ENCODE data around the gene IL25. TPM values are rescaled to one million over a fixed set of nuclear protein-coding genes. Genes with fewer than 3 reads are reported as not detected.
"Not testable (repeated sequence)": the region's sequence is repeated elsewhere in the genome, so short reads cannot be mapped to it uniquely, and the experiment has no call there.

The IL25 gene
- polyA plus RNA-seq, 2 of the 4 experiments (the other 2 are of a cell fraction), result not detected

DNA sequence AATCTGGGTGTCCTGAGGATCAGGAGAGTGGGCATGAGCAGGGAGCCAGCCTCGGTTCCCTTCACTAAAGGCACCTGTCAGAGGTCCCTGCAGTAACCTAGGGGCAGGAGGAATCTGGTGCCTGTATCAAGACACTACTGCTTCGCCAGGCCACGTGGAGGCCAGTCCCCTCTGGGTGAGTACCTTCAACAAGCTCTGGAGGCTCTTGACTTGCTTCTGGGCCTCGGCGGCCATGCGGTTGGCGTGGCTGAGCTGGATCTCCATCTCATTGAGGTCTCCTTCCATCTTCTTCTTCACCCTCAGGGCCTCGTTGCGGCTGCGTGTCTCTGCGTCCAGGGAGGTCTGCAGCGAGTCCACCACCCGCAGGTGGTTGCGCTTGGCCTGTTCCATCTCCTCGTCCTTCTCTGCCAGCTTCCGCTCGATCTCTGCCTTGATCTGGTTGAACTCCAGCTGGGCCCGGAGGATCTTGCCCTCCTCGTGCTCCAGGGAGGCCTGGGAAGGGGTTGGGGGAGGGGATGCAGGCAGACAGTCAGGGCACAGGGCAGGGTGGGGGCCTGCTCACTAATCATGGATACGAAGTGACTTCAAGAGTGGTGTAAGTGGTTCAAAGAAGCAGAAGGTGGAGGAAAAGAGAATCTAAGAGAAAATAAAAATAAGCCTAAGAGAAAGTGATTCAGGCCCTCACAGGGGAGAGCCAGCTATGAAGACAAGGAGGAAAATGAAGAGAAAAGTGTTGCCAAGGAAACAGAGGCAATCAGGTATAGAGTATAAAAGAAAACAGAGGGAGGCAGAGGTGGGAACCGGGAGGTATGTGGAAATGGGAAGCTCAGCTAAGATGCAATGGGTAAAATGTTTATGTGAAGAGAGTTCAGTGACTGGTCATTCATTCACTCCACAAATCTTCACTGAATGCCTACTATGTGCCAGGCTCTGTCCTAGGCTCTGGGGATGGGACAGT lies 43.5 kb downstream of the IL25 start:
- Histone ChIP-seq H3K4me2 (no peak overlapping the region), H3K27ac (no peak overlapping the region), H3K4me3 (no peak overlapping the region), H3K4me1 (no peaks in the 10 kb centered on the region), H3K9me3 (no peaks in the 10 kb centered on the region)
- WGBS (ENCODE audit: missing lambda C conversion rate), result 65% methylated on average over 18 of the region's 21 CpGs
- TF ChIP-seq CBX8 (IDR thresholded peaks at IDR 0.05), result no peak
- TF ChIP-seq, protein P1, sequence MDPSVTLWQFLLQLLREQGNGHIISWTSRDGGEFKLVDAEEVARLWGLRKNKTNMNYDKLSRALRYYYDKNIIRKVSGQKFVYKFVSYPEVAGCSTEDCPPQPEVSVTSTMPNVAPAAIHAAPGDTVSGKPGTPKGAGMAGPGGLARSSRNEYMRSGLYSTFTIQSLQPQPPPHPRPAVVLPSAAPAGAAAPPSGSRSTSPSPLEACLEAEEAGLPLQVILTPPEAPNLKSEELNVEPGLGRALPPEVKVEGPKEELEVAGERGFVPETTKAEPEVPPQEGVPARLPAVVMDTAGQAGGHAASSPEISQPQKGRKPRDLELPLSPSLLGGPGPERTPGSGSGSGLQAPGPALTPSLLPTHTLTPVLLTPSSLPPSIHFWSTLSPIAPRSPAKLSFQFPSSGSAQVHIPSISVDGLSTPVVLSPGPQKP (IDR thresholded peaks at IDR 0.05; ENCODE audit: low read depth, low read length), result no peak
- TF ChIP-seq, protein P2, sequence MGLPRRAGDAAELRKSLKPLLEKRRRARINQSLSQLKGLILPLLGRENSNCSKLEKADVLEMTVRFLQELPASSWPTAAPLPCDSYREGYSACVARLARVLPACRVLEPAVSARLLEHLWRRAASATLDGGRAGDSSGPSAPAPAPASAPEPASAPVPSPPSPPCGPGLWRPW (IDR thresholded peaks at IDR 0.05), result no peak
- POLR2A ChIA-PET, result no interaction called here
- FAIRE-seq (no peak), DNase-seq (ENCODE audit: low read depth in 1 of 2, low spot score in 1 of 2) (no peak), ATAC-seq (no peak)
- CTCF ChIA-PET, result interaction anchor here (1.3 to 1.4 kb wide), 2 partner anchors 13 to 89 kb away, joined by 3 read pairs; no protein-coding TSS in a partner anchor

DNA sequence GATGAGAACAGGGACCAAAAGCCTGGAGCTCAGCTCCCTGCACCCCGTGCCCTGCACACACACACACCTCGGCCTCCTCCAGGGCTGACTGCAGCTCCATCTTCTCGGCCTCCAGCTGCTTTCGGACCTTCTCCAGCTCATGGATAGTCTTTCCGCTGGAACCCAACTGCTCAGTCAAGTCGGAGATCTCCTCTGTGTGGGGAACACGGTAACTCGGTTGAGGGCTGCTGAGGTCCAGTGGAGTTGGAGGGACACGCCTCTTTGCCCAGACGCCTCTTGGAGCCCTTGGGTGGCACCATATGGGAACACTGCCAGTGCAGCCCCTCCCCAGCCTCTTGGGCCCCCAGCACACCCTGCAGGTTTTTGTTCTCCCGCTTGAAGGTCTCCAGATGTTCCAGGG lies 44.2 kb downstream of the IL25 start:
- H3K4me2 ChIP-seq, result no peak overlapping the region
- H3K4me1 ChIP-seq, result no peaks in the 10 kb centered on the region
- DNase-seq (ENCODE audit: low read depth in 1 of 2, low spot score in 1 of 2) (no peak), ATAC-seq (no peak), FAIRE-seq (no peak)
- H3K9me3 ChIP-seq, result no peaks in the 10 kb centered on the region
- no peak overlapping the region for H3K27ac ChIP-seq
- POLR2A ChIA-PET, result no interaction called here
- TF ChIP-seq NR3C1 (IDR thresholded peaks at IDR 0.05), result no peak
- TF ChIP-seq KDM1A (IDR thresholded peaks at IDR 0.05; ENCODE audit: low read depth), result no peak
- TF ChIP-seq, protein P2 (IDR thresholded peaks at IDR 0.05), result no peak
- H3K4me3 ChIP-seq, result no peak overlapping the region
- WGBS (ENCODE audit: missing lambda C conversion rate), result 53% methylated on average over 10 of the region's 11 CpGs
- CTCF ChIA-PET, result no interaction called here

DNA sequence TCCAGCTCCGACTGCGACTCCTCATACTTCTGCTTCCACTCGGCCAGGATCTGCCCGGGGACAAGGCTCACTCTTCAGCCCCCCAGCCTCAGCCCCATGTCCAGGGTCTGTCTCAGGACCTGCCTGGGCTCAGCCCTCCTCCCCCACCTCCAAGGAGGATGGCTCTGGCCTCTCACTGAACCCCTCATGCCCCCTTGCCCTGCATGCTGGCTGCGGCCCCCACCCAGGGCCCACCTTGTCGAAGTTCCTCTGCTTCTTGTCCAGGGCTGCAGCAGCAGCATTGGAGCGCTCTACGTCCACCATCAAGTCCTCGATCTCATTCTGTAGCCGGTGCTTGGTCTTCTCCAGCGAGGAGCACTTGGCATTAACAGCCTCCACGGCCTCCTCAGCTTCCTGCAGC lies 44.7 kb downstream of the IL25 start:
- H3K4me3 ChIP-seq; H3K4me2 ChIP-seq; H3K4me1 ChIP-seq; ATAC-seq; H3K9me3 ChIP-seq; POLR2A ChIA-PET; DNase-seq (ENCODE audit: low read depth in 1 of 2, low spot score in 1 of 2); CTCF ChIA-PET; H3K27ac ChIP-seq; FAIRE-seq: not testable (repeated sequence)
- 44% methylated on average over 10 of the region's 12 CpGs for WGBS (ENCODE audit: missing lambda C conversion rate)

DNA sequence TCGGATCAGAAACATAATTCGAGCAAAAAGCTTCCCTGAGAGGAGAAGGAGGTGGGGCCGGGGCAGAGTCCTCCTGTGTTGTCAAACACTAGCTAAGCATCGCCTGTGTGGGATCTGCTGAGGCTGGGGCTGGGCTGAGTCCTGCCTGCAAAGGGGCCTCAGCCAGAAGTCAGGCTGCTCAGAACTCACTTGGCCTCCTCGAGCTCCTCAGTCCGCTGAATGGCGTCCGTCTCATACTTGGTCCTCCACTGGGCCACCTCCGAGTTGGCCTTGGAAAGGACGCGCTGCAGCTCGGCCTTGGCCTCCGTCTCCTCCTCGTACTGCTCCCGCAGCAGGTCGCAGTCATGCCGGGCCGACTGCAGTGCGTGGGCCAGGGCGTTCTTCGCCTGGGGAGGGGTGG lies 45.4 kb downstream of the IL25 start:
- Histone ChIP-seq H3K9me3 (no peaks in the 10 kb centered on the region), H3K4me2 (no peak overlapping the region), H3K4me1 (no peaks in the 10 kb centered on the region), H3K4me3 (no peak overlapping the region), H3K27ac (no peak overlapping the region)
- FAIRE-seq, result no peak
- 67% methylated on average over 18 of the region's 21 CpGs for WGBS (ENCODE audit: missing lambda C conversion rate)
- no peak for TF ChIP-seq POLR2AphosphoS2 (conservative IDR thresholded peaks at IDR 0.05; ENCODE audit: low read length)
- no peak for TF ChIP-seq CHD2 (IDR thresholded peaks at IDR 0.05; ENCODE audit: low read length, partially characterized antibody)
- no peak for TF ChIP-seq ZNF302 (CRISPR knock-in tag; IDR thresholded peaks at IDR 0.05)
- ATAC-seq, result no peak
- ChIA-PET POLR2A (no interaction called here), CTCF (interaction anchor here (0.6 to 1.2 kb wide), 2 partner anchors 12 to 141 kb away, joined by 3 to 4 read pairs; no protein-coding TSS in a partner anchor)
- DNase-seq (ENCODE audit: low read depth in 1 of 2, low spot score in 1 of 2), result no peak

DNA sequence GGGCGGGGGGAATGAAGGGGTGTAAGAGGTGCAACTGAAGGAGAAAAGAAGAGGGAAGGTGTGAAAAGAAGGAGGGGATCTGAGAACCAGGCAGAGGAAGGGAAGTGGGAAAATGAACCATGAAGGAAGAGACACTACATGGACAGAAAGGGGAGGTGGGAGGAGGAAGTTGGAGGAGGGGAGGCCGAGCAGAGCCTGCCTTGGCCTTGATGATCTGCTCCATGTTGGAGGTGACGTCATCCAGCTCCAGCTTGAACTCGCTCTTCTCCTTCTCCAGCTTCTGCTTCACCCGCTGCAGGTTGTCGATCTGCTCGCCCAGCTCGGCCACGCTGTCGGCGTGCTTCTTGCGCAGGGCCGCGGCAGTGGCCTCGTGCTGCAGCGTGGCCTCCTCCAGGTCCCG lies 47.0 kb downstream of the IL25 start:
- H3K4me1 ChIP-seq; POLR2A ChIA-PET; H3K4me3 ChIP-seq; FAIRE-seq; H3K27ac ChIP-seq; H3K4me2 ChIP-seq; DNase-seq (ENCODE audit: low read depth in 1 of 2, low spot score in 1 of 2); H3K9me3 ChIP-seq; ATAC-seq: not testable (repeated sequence)
- 21% methylated on average over 4 of the region's 17 CpGs for WGBS (ENCODE audit: missing lambda C conversion rate)
- CTCF ChIA-PET, result interaction anchor here (2.4 kb wide), 1 partner anchor 40 kb away, joined by 10 read pairs; no protein-coding TSS in a partner anchor

DNA sequence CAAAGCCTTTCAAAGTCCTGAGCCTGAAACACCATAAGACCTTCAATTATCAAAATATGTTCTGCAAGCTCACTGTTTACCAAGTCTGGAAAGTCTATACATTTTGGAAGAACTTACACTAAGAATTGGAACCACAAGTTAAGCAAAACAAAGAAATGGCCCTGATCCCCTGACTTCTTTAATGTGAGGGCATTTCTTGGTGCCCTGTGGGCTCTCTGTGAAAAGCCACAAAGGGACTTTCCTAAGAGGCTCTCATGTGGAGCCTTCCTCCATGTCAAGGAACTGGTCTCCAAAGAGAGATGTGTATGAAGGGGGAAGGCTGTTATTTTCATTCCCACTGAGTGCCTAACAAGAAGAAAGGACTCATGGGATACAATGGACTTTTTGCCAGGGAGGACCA lies 49.0 kb downstream of the IL25 start:
- H3K4me3 ChIP-seq, result no peak overlapping the region
- ChIA-PET CTCF (interaction anchor here (1.0 to 2.4 kb wide), 4 partner anchors 8 to 106 kb away, joined by 3 to 10 read pairs (median 4); no protein-coding TSS in a partner anchor), POLR2A (no interaction called here)
- TF ChIP-seq, protein P1 (IDR thresholded peaks at IDR 0.05; ENCODE audit: low read depth, low read length), result no peak
- no peak for TF ChIP-seq SREBF2 (IDR thresholded peaks at IDR 0.05)
- no peak for TF ChIP-seq KDM5A (IDR thresholded peaks at IDR 0.05)
- TF ChIP-seq ESRRA (IDR thresholded peaks at IDR 0.05; ENCODE audit: borderline replicate concordance, low read length), result no peak
- no peak for TF ChIP-seq NFE2L2 (conservative IDR thresholded peaks at IDR 0.05; ENCODE audit: low read length)
- TF ChIP-seq MAFK (IDR thresholded peaks at IDR 0.05; ENCODE audit: partially characterized antibody), result no peak
- no peak for TF ChIP-seq CEBPB (IDR thresholded peaks at IDR 0.05)
- TF ChIP-seq RARB (CRISPR knock-in tag; IDR thresholded peaks at IDR 0.05), result no peak
- TF ChIP-seq BHLHE40 (IDR thresholded peaks at IDR 0.05; ENCODE audit: low read depth, low read length), result no peak
- no peak for TF ChIP-seq NR3C1 (IDR thresholded peaks at IDR 0.05)
- no peak for TF ChIP-seq RAD21 (conservative IDR thresholded peaks at IDR 0.05 in 1 of 2, IDR thresholded peaks at IDR 0.05 in 1 of 2)
- TF ChIP-seq EHMT2 (IDR thresholded peaks at IDR 0.05; ENCODE audit: low read depth), result no peak
- no peak for TF ChIP-seq JUNB (IDR thresholded peaks at IDR 0.05)
- no peak for TF ChIP-seq CHD2 (IDR thresholded peaks at IDR 0.05; ENCODE audit: low read length, partially characterized antibody)
- TF ChIP-seq RCOR1 (IDR thresholded peaks at IDR 0.05; ENCODE audit: low read depth, low read length), result no peak
- TF ChIP-seq POLR2A (IDR thresholded peaks at IDR 0.05; ENCODE audit: low read length), result no peak
- DNase-seq (ENCODE audit: low read depth in 1 of 2, low spot score in 1 of 2), result no peak
- ATAC-seq, result no peak
- no peak overlapping the region for H3K4me2 ChIP-seq
- no peak overlapping the region for H3K27ac ChIP-seq
- H3K9me3 ChIP-seq, result no peaks in the 10 kb centered on the region
- no peaks in the 10 kb centered on the region for H3K4me1 ChIP-seq
- no peak for FAIRE-seq

Data from A549 (cell line).